ENCODE data around the gene C1orf21. TPM values are rescaled to one million over a fixed set of nuclear protein-coding genes. Genes with fewer than 3 reads are reported as not detected.

The C1orf21 gene
- total RNA-seq, 6 experiments from 2014 or later = 4.3 to 29.2 (median 13.1) TPM

DNA sequence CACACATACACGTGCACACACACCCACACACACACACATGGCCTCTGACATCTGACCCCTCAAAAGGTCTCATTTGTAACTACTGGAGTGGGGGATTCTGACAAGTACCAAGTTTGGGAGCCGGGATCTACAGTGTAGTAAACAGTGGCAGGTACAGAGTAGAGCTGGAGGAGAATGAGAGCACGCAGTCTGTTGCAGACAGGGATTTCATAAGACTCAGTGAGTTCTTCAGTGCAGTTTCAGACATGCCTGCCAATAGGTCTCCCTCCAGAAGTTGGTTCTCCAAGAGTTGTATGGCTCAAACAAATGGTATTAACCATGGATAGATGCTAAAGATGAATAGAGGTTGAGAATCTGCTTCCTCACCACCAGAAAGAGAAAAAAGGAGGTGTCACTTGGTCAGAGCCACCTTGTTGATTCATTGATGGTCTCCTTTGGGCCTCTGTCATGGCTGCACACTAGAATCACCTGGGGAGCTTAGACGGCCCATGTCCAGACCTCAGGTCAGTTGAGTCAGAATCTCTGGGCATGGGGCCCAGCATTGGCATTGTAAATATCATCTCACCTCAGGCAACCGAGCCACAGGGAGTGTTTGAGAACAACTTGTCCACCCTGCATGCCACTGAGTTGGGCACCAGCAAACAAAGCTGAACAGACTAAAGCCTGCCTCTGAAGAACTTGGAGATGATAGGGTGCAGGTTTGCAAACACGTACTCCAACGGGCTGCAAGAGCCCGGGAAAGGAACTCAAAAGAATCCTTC, 245.8 kb downstream of the C1orf21 start:
- Histone ChIP-seq H3K4me3 (no peak overlapping the region), H3K27ac (peak overlapping the region in 2 of 3 donors; percentile 78 to 88), H3K36me3 (no peaks in the 10 kb centered on the region), H3K27me3 (no peaks in the 10 kb centered on the region), H3K4me1 (peaks cover 0 to 67% (median 14%) of the 10 kb centered on the region in 4 donors), H3K9me3 (no peaks in the 10 kb centered on the region)
- 28% methylated on average over 5 of the region's 8 CpGs for WGBS (ENCODE audit: insufficient coverage, low coverage, low lambda C conversion rate, missing lambda C conversion rate)
- ATAC-seq = peak; percentile 76 to 93 (median 80)
- intact Hi-C loops (cut with DNase I) = no loop called here
- peak; percentile 40 for TF ChIP-seq POLR2A (IDR thresholded peaks at IDR 0.05)
- TF ChIP-seq, protein P1, sequence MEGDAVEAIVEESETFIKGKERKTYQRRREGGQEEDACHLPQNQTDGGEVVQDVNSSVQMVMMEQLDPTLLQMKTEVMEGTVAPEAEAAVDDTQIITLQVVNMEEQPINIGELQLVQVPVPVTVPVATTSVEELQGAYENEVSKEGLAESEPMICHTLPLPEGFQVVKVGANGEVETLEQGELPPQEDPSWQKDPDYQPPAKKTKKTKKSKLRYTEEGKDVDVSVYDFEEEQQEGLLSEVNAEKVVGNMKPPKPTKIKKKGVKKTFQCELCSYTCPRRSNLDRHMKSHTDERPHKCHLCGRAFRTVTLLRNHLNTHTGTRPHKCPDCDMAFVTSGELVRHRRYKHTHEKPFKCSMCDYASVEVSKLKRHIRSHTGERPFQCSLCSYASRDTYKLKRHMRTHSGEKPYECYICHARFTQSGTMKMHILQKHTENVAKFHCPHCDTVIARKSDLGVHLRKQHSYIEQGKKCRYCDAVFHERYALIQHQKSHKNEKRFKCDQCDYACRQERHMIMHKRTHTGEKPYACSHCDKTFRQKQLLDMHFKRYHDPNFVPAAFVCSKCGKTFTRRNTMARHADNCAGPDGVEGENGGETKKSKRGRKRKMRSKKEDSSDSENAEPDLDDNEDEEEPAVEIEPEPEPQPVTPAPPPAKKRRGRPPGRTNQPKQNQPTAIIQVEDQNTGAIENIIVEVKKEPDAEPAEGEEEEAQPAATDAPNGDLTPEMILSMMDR (IDR thresholded peaks at IDR 0.05) = no peak
- peak; percentile 83 to 97 (median 90) for DNase-seq

DNA sequence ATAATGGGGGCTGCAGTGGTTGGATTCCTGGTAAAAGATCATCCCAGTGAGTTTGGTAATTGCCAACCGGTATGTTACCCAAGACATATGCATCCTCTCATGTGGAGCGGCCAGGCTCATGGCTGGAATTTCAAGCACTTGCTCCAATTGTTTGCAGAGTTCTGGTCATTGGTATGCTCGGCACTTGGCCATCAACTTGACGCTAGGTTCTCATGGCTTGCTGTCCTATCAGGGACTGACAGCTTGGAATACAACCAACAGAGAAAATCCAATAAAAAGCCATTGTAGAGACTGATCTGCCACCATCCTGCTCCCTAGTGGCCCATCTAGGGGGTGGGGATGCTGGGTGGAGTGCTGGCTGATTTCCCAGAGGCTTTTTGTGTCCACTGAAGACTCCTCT, 247.0 kb downstream of the C1orf21 start:
- Histone ChIP-seq H3K9me3 (no peaks in the 10 kb centered on the region), H3K4me3 (peak overlapping the region in 1 of 3 donors; percentile 6), H3K27me3 (no peaks in the 10 kb centered on the region), H3K4me1 (peaks cover 0 to 56% (median 11%) of the 10 kb centered on the region in 4 donors), H3K27ac (peak overlapping the region in 2 of 3 donors; percentile 78 to 81), H3K36me3 (no peaks in the 10 kb centered on the region)
- intact Hi-C loops (cut with DNase I) = no loop called here
- WGBS (ENCODE audit: insufficient coverage, low coverage, low lambda C conversion rate, missing lambda C conversion rate) = 5% methylated on average over 4 of the region's 4 CpGs
- peak; percentile 80 to 95 (median 85) for DNase-seq
- ATAC-seq = peak; percentile 52 to 80 (median 71)
- TF ChIP-seq POLR2A (IDR thresholded peaks at IDR 0.05) = no peak
- TF ChIP-seq, protein P1 (IDR thresholded peaks at IDR 0.05) = peak in 1 of 4 donors; percentile 23

DNA sequence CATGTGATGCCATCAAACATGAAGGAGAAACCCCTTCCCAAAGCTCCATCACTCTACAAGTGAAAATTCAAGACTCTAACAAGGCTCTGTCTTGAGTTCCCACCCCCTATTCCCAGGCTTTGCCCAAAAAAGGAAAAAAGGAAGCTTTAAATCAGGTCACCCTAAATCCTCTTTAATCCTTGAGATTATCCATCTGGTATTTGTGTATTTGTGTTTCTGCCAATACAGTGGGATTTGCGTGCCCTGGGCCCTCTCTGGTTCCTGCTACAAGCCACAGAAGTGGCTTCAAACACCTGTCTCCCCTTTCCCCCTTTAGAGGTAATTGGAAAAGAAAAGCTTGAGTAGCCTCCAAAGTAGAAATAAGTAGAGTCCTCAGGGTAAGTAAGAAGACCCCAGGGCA, 247.5 kb downstream of the C1orf21 start:
- intact Hi-C loops (cut with DNase I) = no loop called here
- Histone ChIP-seq H3K4me1 (peaks cover 0 to 51% (median 11%) of the 10 kb centered on the region in 4 donors), H3K27me3 (no peaks in the 10 kb centered on the region), H3K36me3 (no peaks in the 10 kb centered on the region), H3K27ac (peak overlapping the region in 2 of 3 donors; percentile 66 to 77), H3K4me3 (no peak overlapping the region), H3K9me3 (no peaks in the 10 kb centered on the region)
- TF ChIP-seq POLR2A (IDR thresholded peaks at IDR 0.05) = no peak
- TF ChIP-seq, protein P1 (IDR thresholded peaks at IDR 0.05) = no peak
- 91% methylated on average over 1 of the region's 1 CpG for WGBS (ENCODE audit: insufficient coverage, low coverage, low lambda C conversion rate, missing lambda C conversion rate)
- no peak for DNase-seq
- no peak for ATAC-seq

DNA sequence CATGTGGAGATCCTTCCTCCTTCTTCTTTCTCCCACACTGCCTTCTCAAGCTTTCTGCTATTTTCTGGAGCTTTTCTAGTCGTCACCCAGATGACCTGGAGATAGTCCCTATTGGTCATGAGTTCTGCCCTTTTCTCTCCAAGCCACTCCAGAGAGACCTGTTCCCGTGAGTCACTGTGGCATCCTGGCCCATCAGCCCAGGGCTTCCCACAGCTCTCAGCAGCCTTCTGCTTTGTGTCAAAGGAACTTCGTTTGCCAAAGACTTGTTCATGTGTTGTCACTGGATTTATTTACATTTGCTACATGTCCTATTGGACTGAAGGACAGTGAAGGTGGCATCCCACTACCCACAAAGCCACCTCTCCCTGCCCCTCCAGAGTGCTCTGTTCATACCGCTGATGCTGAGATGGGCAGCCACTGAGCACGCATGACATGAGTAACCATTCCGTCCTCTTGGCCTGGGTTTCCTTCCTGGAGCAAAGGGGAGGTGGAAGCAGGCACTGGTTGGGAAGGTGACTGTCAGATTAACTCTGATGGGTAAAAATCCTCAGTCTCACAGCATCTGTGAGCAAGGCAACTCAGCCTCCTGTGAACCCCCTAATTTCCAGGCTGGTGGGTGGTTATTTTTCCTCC, 248.6 kb downstream of the C1orf21 start:
- Histone ChIP-seq H3K27ac (peak overlapping the region in 1 of 3 donors; percentile 77), H3K27me3 (no peaks in the 10 kb centered on the region), H3K4me3 (no peak overlapping the region), H3K36me3 (no peaks in the 10 kb centered on the region), H3K4me1 (peaks cover 0 to 42% (median 11%) of the 10 kb centered on the region in 4 donors), H3K9me3 (no peaks in the 10 kb centered on the region)
- 52% methylated on average over 4 of the region's 6 CpGs for WGBS (ENCODE audit: insufficient coverage, low coverage, low lambda C conversion rate, missing lambda C conversion rate)
- TF ChIP-seq, protein P1 (IDR thresholded peaks at IDR 0.05) = no peak
- TF ChIP-seq POLR2A (IDR thresholded peaks at IDR 0.05) = no peak
- intact Hi-C loops (cut with DNase I) = no loop called here
- ATAC-seq (peak in 1 of 4 donors; percentile 18), DNase-seq (no peak)
